SIG-M5 treated with dmso at 0.1 percent for 504 hours (cell line): ENCODE data around the gene RASL12.
"Not testable (repeated sequence)": the region's sequence is repeated elsewhere in the genome, so short reads cannot be mapped to it uniquely, and the experiment has no call there.

Experiments
- DNase-seq: peaks from one replicate; lab custom pipeline; 2025; ENCODE audit not compliant: unreplicated experiment; lab: John Stamatoyannopoulos, UW

Gene RASL12

GRCh38 chr15:65067645-65068402 lies at the start of gene RASL12:
TSS of gene RASL12 (minus strand) at chr15:65067991. CDS start at chr15:65067835, 156 bp downstream.
- DNase-seq, result no peak

DNA sequence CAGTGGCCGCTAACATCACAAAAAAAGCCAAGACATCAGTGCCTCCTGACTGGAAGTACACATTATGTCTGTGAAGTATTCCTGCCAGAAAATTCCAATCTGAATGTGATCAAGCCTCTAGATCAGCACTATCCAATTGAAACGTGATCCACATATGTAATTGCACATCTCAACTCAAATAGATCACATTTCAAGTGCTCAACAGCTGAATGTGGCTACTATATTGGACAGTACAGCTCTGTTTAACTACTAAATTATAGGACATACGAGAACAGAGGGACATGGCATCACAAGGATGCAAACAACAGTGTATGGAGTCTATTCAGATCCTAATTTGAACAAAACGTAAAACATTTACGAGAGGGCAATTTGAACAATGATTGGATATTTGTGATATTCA lies 47.8 kb upstream of the RASL12 start:
- DNase-seq, result no peak

DNA sequence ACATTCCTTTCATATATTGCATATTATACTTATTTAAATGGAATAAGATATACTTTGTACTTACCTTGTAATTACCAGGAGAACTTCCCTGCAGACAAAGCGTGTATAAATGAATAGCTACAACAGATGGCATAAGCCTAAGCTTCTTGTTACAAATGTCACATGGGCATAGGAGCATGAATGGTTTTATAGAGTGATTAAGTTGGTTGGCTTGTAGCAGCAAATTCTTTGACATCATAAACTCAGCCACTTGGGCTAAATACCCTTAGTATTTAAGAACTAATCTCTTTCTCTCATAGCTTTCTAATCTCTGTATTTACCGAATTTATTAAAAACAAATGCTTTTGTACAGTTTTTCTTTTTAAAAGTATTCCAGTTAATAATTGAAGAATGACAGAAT lies 47.3 kb upstream of the RASL12 start, which contains the start of gene UBAP1L:
Gene UBAP1L, minus strand, starts transcription at position 115 of the 400 bp plus-strand sequence. CDS start 8,985 bp downstream, outside the sequence.
- DNase-seq, result no peak

DNA sequence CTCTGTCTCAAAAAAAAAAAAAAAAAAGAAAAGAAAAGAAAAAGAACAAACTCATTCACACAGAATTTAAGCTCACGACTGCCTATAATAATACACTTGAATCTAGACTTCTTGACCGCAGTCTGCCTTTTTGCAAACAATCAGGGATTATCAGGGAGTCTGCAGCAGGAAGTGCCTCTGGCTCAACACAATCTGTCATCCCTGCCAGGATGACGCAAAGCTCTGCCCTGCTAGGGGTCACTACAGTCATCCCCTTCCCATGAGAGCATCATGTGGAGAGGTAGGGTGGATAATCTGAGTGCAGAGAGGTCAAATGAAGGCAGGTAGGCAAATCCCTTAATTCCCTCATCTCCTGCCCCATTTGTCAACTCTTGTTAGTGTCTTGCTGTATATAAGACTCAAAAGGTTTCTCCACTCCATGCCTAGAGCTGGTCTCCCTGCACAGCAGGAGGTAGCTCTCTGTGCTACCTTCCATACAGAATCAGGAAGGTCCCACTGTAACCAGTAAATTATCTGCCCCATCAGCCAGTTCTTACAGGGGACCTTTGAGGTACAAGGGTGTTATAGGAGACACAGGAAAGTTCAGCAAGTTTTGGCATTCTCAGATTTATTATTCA lies 43.0 kb upstream of the RASL12 start:
- no peak for DNase-seq

DNA sequence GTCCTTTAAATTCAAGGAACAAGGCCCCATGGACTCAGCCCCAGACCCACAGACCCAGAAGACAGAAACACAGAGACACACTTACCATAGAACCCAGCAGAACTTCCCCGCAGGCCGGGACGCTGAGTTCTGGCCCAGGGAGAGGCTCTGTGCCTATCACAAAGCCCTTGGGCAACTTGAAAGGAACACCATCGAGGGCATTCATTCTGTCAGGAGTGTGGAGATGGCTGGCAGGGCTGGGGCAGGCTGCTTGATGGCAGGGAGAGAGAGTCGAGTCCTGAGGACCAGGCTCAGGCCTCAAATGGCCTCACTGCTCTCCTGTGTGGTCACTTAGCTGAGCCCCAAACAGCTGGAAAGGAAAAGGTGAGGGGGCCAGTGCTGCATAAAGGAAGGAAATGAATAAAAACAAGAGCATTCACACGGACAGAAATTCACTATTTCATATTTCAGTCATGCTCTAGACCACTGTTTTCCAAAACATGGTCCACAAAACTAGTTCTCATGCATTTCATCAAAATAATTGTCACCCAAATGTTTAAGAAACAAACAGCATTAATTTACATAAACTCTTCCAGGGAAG lies 38.3 kb upstream of the RASL12 start:
- no peak for DNase-seq

DNA sequence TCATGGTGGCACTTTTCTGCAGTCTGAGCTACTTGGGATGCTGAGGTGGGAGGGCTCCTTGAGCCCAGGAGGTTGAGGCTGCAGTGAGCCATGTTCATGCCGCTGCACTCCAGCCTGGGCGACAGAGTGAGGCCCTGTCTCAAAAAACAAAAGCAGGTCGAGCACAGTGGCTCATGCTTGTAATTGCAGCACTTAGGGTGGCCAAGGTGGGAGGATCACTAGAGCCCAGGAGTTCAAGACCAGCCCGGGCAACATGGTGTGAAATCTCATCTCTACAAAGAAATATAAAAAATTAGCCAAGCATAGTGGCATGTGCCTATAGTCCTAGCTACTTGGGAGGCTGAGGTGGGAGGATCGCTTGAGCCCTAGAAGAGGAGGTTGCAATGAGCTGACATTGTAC lies 37.2 kb upstream of the RASL12 start:
- DNase-seq, result no peak

DNA sequence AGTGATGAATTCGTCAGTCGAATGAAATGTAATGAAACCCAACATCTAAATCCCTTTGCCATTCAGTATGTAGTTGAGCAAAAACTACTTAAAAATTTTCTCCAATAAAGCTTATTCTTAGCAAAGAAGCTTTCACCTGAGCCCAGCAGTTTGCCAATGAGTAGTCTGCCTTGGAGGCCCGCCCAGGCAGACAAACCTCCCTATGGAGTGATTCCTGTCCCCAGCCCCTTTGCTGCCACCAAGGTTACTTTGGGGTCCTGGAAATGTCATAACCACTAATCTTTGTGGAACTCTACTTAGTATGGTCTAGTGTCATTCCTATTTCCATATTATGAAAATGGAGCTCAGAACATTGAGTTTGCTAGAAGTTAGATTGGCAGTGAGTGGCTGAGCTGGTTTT lies 35.1 kb upstream of the RASL12 start:
- no peak for DNase-seq

- DNase-seq, result no peak
Observed at GRCh38 chr15:65101891-65102708, 34.3 kb upstream of the RASL12 start.

GRCh38 chr15:65101411-65101890 lies 33.7 kb upstream of the RASL12 start:
- DNase-seq, result peak; percentile 20

DNA sequence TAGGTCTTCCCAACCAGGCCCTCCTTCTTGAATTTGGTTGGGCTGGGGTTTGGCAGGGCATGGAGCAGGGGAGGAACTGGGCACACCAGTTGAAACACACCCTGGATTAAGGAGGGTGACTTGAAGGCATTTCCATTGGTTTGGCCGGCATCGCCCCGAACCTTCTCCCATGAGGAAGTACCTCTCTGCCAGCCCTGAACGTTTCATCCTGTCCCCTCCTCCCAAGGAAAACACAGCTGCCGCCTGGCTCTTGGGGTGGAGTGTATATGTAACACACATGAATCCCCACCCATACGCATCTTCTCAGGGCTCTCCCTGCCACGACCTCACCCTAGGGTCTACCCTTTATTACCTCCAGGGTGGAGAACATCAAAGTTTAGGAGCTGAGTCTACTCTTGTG lies 32.7 kb upstream of the RASL12 start:
- no peak for DNase-seq

- not testable (repeated sequence) for DNase-seq
Observed at GRCh38 chr15:65099801-65100200, 32.0 kb upstream of the RASL12 start.

- no peak for DNase-seq
Observed at GRCh38 chr15:65099336-65099735, 31.5 kb upstream of the RASL12 start.

- no peak for DNase-seq
Observed at GRCh38 chr15:65097651-65098263, 30.0 kb upstream of the RASL12 start.

GRCh38 chr15:65096481-65097385 lies 28.9 kb upstream of the RASL12 start:
- no peak for DNase-seq

GRCh38 chr15:65095747-65096104 lies 27.9 kb upstream of the RASL12 start:
- DNase-seq, result no peak

GRCh38 chr15:65095011-65095746 lies 27.4 kb upstream of the RASL12 start:
- no peak for DNase-seq

- no peak for DNase-seq
Observed at GRCh38 chr15:65094294-65094995, 26.7 kb upstream of the RASL12 start.

DNA sequence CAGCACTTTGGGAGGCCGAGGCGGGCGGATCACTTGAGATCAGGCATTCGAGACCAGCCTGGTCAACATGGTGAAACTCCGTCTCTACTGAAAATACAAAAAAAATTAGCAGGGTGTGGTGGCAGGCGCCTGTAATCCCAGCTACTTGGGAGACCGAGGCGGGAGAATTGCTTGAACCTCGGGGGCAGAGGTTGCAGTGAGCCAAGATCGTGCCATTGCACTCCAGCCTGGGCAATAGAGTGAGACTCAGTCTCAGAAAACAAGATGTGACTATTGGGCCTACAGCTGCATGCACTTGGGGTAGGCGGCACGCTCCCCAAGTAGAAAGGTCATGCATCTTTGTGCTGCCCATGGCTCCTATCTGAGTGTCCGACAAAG lies 26.0 kb upstream of the RASL12 start:
- not testable (repeated sequence) for DNase-seq
